Right ventricle myocardium inferior (tissue), 1 donor: ENCODE results near the gene AHNAK. TPM values are rescaled to one million over a fixed set of nuclear protein-coding genes. Genes with fewer than 3 reads are reported as not detected.
A peak's percentile ranks its signal among the peaks of the same experiment; 100 is the strongest.

Experiments
- ATAC-seq: fragments of 200-7000 bp; cut with Tn5 transposase; one replicate; pipeline ENCODE4 v1.9.1; 2020; ENCODE audit warnings: mild to moderate bottlenecking, moderate library complexity
- DNase-seq: peaks from one replicate; pipeline ENCODE4 v3.0.0; 2021; ENCODE audit errors: missing footprints
- intact Hi-C: fragments of 100-400 bp; cut with DNase I; formaldehyde crosslinking; loops from one replicate; pipeline ENCODE4 v1.11.0; 2022
- total RNA-seq: library from RNA; stranded (reverse); fragmentation: NEBNext Ultra II Directional; extraction: Animal tissue kit (Norgen Biotek cat#: 25700); gene quantifications from one replicate; pipeline ENCODE4 v1.2.1, GENCODE V29; 2021
- donor health status: DM: no; HTN: yes; CAD: no; lungs with severe emphysema.

The AHNAK gene
- total RNA-seq, 1 donor from 2014 or later, result 332 TPM

- intact Hi-C loops, result no loop called here
- no peak for ATAC-seq
- no peak for DNase-seq
Observed at GRCh38 chr11:62410972-62411371, 135.6 kb downstream of the AHNAK start.

GRCh38 chr11:62409831-62410230, 136.8 kb downstream of the AHNAK start:
- intact Hi-C loops, result no loop called here
- DNase-seq (no peak), ATAC-seq (no peak)

- DNase-seq, result no peak
- intact Hi-C loops, result no loop called here
- ATAC-seq, result no peak
Observed at GRCh38 chr11:62406034-62406433, 140.6 kb downstream of the AHNAK start.

- intact Hi-C loops, result loop anchor here (5.0 kb wide), 1 partner anchor 272 kb away; the partner anchor contains the start of gene UBXN1
- no peak for DNase-seq
- no peak for ATAC-seq
Observed at GRCh38 chr11:62404901-62405300, 141.7 kb downstream of the AHNAK start.

GRCh38 chr11:62404435-62404834, 142.2 kb downstream of the AHNAK start:
- no peak for DNase-seq
- intact Hi-C loops, result loop anchor here (5.0 kb wide), 1 partner anchor 273 kb away; the partner anchor contains the start of gene UBXN1
- no peak for ATAC-seq

GRCh38 chr11:62402960-62403730, 143.5 kb downstream of the AHNAK start:
- no peak for ATAC-seq

GRCh38 chr11:62402226-62402959, 144.2 kb downstream of the AHNAK start:
- intact Hi-C loops, result loop anchor here (5.0 kb wide), 1 partner anchor 275 kb away; the partner anchor contains the start of gene UBXN1
- ATAC-seq, result peak; percentile 62
- DNase-seq, result peak; percentile 80

More at GRCh38 chr11:62402960-62403730, 143.5 kb downstream of the AHNAK start:
- intact Hi-C loops, result loop anchor here (5.0 kb wide), 1 partner anchor 274 kb away; the partner anchor contains the start of gene UBXN1
- no peak for DNase-seq

- intact Hi-C loops, result loop anchor here (5.0 kb wide), 1 partner anchor 275 kb away; the partner anchor contains the start of gene UBXN1
- DNase-seq, result no peak
- ATAC-seq, result no peak
Observed at GRCh38 chr11:62401811-62402210, 144.8 kb downstream of the AHNAK start.

- intact Hi-C loops, result loop anchor here (5.0 kb wide), 1 partner anchor 276 kb away; the partner anchor contains the start of gene UBXN1
Observed at GRCh38 chr11:62401356-62401755, 145.2 kb downstream of the AHNAK start.

GRCh38 chr11:62400760-62401159, 145.8 kb downstream of the AHNAK start:
- intact Hi-C loops, result loop anchor here (5.0 kb wide), 1 partner anchor 277 kb away; the partner anchor contains the start of gene UBXN1
- ATAC-seq, result peak; percentile 86
- peak; percentile 90 for DNase-seq

More at GRCh38 chr11:62401356-62401755, 145.2 kb downstream of the AHNAK start:
- DNase-seq (no peak), ATAC-seq (no peak)

GRCh38 chr11:62400281-62400680, 146.3 kb downstream of the AHNAK start:
- DNase-seq, result no peak
- ATAC-seq, result no peak
- intact Hi-C loops, result loop anchor here (5.0 kb wide), 1 partner anchor 277 kb away; the partner anchor contains the start of gene UBXN1

- peak; percentile 62 for DNase-seq
Observed at GRCh38 chr11:62399878-62400266, 146.7 kb downstream of the AHNAK start.

GRCh38 chr11:62399172-62399877, 147.3 kb downstream of the AHNAK start:
- DNase-seq (peak; percentile 66), ATAC-seq (no peak)
- intact Hi-C loops, result loop anchor here (2.0 to 10.0 kb wide), 4 partner anchors 143 to 465 kb away; no protein-coding TSS in a partner anchor

More at GRCh38 chr11:62399878-62400266, 146.7 kb downstream of the AHNAK start:
- peak; percentile 17 for ATAC-seq
- intact Hi-C loops, result loop anchor here (2.0 to 10.0 kb wide), 5 partner anchors 142 to 465 kb away; partner anchors contain the start of gene UBXN1

- intact Hi-C loops, result loop anchor here (2.0 to 10.0 kb wide), 4 partner anchors 144 to 466 kb away; no protein-coding TSS in a partner anchor
- peak; percentile 78 for DNase-seq
- peak; percentile 29 for ATAC-seq
Observed at GRCh38 chr11:62398011-62398994, 148.3 kb downstream of the AHNAK start.

GRCh38 chr11:62395885-62396551, 150.6 kb downstream of the AHNAK start:
- ATAC-seq (no peak), DNase-seq (no peak)
- intact Hi-C loops, result loop anchor here (5.0 to 10.0 kb wide), 3 partner anchors 146 to 469 kb away; no protein-coding TSS in a partner anchor

GRCh38 chr11:62394825-62395538, 151.6 kb downstream of the AHNAK start:
- DNase-seq (peak; percentile 87), ATAC-seq (peak; percentile 74)
- intact Hi-C loops, result loop anchor here (5.0 to 10.0 kb wide), 3 partner anchors 147 to 470 kb away; no protein-coding TSS in a partner anchor
